HG02981 (cell line): Measurements from ENCODE around the gene ASB4.
"Not testable (repeated sequence)": the region's sequence is repeated elsewhere in the genome, so short reads cannot be mapped to it uniquely, and the experiment has no call there.

Experiments used
- ATAC-seq: cut with Tn5 transposase; IDR thresholded peaks from one replicate; pipeline ENCODE4 v1.9.1; 2021; ENCODE audit warnings: mild to moderate bottlenecking, moderate library complexity; ENCODE audit not compliant: unreplicated experiment

ASB4 gene

GRCh38 chr7:95485391-95486123, at the start of gene ASB4:
TSS of gene ASB4 (plus strand) at chr7:95485943. CDS start at chr7:95485972, 29 bp downstream.
- no peak for ATAC-seq

- no peak for ATAC-seq
Observed at GRCh38 chr7:95436407-95436806, 49.3 kb upstream of the ASB4 start.

GRCh38 chr7:95440394-95441038, 45.2 kb upstream of the ASB4 start:
- no peak for ATAC-seq

- no peak for ATAC-seq
Observed at GRCh38 chr7:95441042-95441823, 44.5 kb upstream of the ASB4 start.

- ATAC-seq, result no peak
Observed at GRCh38 chr7:95444796-95445195, 40.9 kb upstream of the ASB4 start.

GRCh38 chr7:95446618-95447017, 39.1 kb upstream of the ASB4 start:
- ATAC-seq, result no peak

- ATAC-seq, result peak; percentile 57
Observed at GRCh38 chr7:95454438-95455045, 31.2 kb upstream of the ASB4 start.

- ATAC-seq, result no peak
Observed at GRCh38 chr7:95457947-95458346, 27.8 kb upstream of the ASB4 start.

GRCh38 chr7:95460653-95461052, 25.1 kb upstream of the ASB4 start:
- not testable (repeated sequence) for ATAC-seq

GRCh38 chr7:95467912-95468607, 17.7 kb upstream of the ASB4 start:
- no peak for ATAC-seq

- ATAC-seq, result no peak
Observed at GRCh38 chr7:95469187-95469586, 16.6 kb upstream of the ASB4 start.

- no peak for ATAC-seq
Observed at GRCh38 chr7:95469848-95470247, 15.9 kb upstream of the ASB4 start.

- ATAC-seq, result peak; percentile 100
Observed at GRCh38 chr7:95470452-95470851, 15.3 kb upstream of the ASB4 start.

GRCh38 chr7:95471071-95471470, 14.7 kb upstream of the ASB4 start:
- ATAC-seq, result no peak

GRCh38 chr7:95472581-95473161, 13.1 kb upstream of the ASB4 start:
- no peak for ATAC-seq

GRCh38 chr7:95473276-95473985, 12.3 kb upstream of the ASB4 start:
- no peak for ATAC-seq

GRCh38 chr7:95476072-95476847, 9.5 kb upstream of the ASB4 start:
- no peak for ATAC-seq

- peak; percentile 70 for ATAC-seq
Observed at GRCh38 chr7:95476904-95477594, 8.7 kb upstream of the ASB4 start.
